OCI-LY7 (cell line): Measurements from ENCODE around the gene B3GNT9.

ENCODE experiments used
- CTCF ChIP-seq: fragments of 200-600 bp; sonication (generic); conservative IDR thresholded peaks from 2 replicates; pipeline ENCODE4 v1.5.1; 2014; ENCODE audit warnings: mild to moderate bottlenecking, antibody characterized with exemption, low read length, moderate library complexity, mixed read lengths
- EZH2phosphoT487 ChIP-seq: fragments of 200-600 bp; sonication (generic); IDR thresholded peaks from 2 replicates; pipeline ENCODE4 v1.6.1; 2018; ENCODE audit warnings: low read depth, borderline replicate concordance, mild to moderate bottlenecking, mixed run types, antibody characterized with exemption, low read length, moderate library complexity, mixed read lengths

GRCh38 chr16:67104061-67104460 lies 46.7 kb downstream of the B3GNT9 start:
- no peak; the same call in 1 of the 2 replicates for TF ChIP-seq CTCF
- TF ChIP-seq EZH2phosphoT487: no peak
